AG04450 (cell line): ENCODE data around the gene ARL6IP6. TPM values are rescaled to one million over a fixed set of nuclear protein-coding genes. Genes with fewer than 3 reads are reported as not detected.

Experiments used
- CTCF ChIA-PET: fragments of 300-600, 350-600 bp; formaldehyde crosslinking; extraction: SDS; loops from one replicate; lab custom pipeline; 2022; ENCODE audit warnings: antibody characterized with exemption, inconsistent platforms; lab: Charles Lee
- POLR2A ChIA-PET: fragments of 350-600 bp; formaldehyde crosslinking; extraction: SDS; loops from one replicate; lab custom pipeline; 2021; ENCODE audit warnings: antibody characterized with exemption, inconsistent platforms; lab: Yijun Ruan, JAX
- DNase-seq: peaks from one replicate; pipeline ENCODE4 v3.0.0-alpha.2; 2011; ENCODE audit warnings: low read depth, low spot score
- H3K27ac ChIP-seq: one replicate; pipeline ENCODE4 v1.5.1; 2012; ENCODE audit warnings: low read depth, low read length, control low read depth
- H3K27me3 ChIP-seq: one replicate; pipeline ENCODE4 v1.6.0; 2012; ENCODE audit warnings: low read length; ENCODE audit not compliant: control insufficient read depth, insufficient read depth
- H3K4me3 ChIP-seq: 2 replicates; pipeline ENCODE4 v1.5.1; 2011; ENCODE audit warnings: mild to moderate bottlenecking, low read depth, low read length, control low read depth
- H3K9me3 ChIP-seq: 2 replicates; pipeline ENCODE4 v1.5.1; 2012; ENCODE audit warnings: low read length; ENCODE audit not compliant: control insufficient read depth, insufficient read depth
- CTCF ChIP-seq: IDR thresholded peaks from 2 replicates; pipeline ENCODE4 v1.5.1; 2011; ENCODE audit warnings: low read depth, low read length, control low read depth, inconsistent platforms
- polyA plus RNA-seq: library from polyadenylated mRNA; depleted of rRNA; stranded (reverse); fragments of >200 nt; gene quantifications from 2 replicates; pipeline ENCODE4 v1.2.3, GENCODE V29; 2011

The ARL6IP6 gene
- polyA plus RNA-seq, 1 experiment = 28.1 TPM

DNA sequence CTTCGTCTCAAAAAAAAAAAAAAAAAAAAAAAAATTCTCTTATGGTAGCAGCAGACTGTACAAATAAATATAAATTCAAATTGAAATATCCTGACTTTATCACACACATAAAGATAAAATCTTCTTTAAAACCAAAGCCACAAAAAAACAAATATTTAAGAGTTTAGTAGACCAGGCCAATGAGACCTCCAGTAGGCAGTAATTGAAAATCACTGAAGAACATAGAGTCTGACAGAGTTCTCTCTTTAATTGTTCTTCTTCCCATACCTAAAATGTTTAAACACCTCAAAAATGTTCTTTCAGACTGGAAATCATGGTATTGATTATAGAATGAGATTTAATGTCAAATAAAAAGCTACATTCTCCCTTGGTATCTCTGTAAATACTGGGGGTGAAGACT, 21.9 kb upstream of the ARL6IP6 start:
- Histone ChIP-seq H3K4me3 (no peak overlapping the region), H3K27me3 (no peaks in the 10 kb centered on the region), H3K27ac (no peak overlapping the region), H3K9me3 (peaks cover 6% of the 10 kb centered on the region; the same call in 1 of the 2 replicates)
- ChIA-PET CTCF (interaction anchor here (0.6 to 1.5 kb wide), 3 partner anchors 19 to 290 kb away, joined by 3 read pairs; no protein-coding TSS in a partner anchor), POLR2A (no interaction called here)
- TF ChIP-seq CTCF = no peak
- no peak for DNase-seq

- Histone ChIP-seq H3K4me3 (no peak overlapping the region), H3K27ac (no peak overlapping the region), H3K27me3 (no peaks in the 10 kb centered on the region), H3K9me3 (peaks cover 9% of the 10 kb centered on the region; the same call in 1 of the 2 replicates)
- ChIA-PET CTCF (no interaction called here), POLR2A (no interaction called here)
- no peak for TF ChIP-seq CTCF
- no peak for DNase-seq
Observed at GRCh38 chr2:152701198-152701597, 17.2 kb upstream of the ARL6IP6 start.

DNA sequence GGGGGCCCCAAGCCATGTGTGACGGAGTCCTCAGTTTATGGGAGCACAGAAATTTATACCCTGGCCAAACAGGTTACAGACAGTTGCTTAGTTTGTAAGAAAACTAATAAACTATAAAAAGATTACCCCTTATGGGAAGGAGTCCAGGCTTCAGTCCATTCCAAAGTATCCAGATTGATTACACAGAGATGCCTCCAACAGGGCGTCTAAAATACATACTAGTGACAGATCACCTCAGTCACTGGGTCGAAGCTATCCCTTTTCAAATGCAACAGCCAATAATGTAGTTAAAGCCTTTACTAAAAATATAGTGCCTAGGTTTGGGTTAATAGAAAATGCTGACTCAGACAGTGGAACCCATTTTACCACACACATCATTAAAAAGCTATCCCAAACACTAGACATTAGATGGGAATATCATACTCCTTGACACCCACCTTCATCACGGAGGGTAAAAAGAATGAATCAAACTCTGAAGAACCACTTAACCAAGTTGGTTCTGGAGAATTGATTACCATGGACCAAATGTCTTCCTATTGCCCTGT, 11.9 kb upstream of the ARL6IP6 start:
- no peak overlapping the region for H3K27ac ChIP-seq
- no peak for DNase-seq
- no peak for TF ChIP-seq CTCF
- no peaks in the 10 kb centered on the region for H3K27me3 ChIP-seq
- CTCF ChIA-PET = interaction anchor here (1.1 to 1.4 kb wide), 2 partner anchors 9 to 10 kb away, joined by 5 to 7 read pairs; no protein-coding TSS in a partner anchor
- H3K4me3 ChIP-seq = no peak overlapping the region
- POLR2A ChIA-PET = no interaction called here
- H3K9me3 ChIP-seq = peaks cover 3% of the 10 kb centered on the region; the same call in 1 of the 2 replicates

- no peak for DNase-seq
- CTCF ChIA-PET = no interaction called here
Observed at GRCh38 chr2:152708742-152709141, 9.7 kb upstream of the ARL6IP6 start.

More at GRCh38 chr2:152708742-152709141, 9.7 kb upstream of the ARL6IP6 start:
- no peaks in the 10 kb centered on the region for H3K27me3 ChIP-seq
- H3K4me3 ChIP-seq = no peak overlapping the region
- H3K27ac ChIP-seq = no peak overlapping the region
- no peak for TF ChIP-seq CTCF
- POLR2A ChIA-PET = interaction anchor here (1.3 kb wide), 1 partner anchor 8 kb away, joined by 4 read pairs; the partner anchor contains the start of gene PRPF40A
- no peaks in the 10 kb centered on the region for H3K9me3 ChIP-seq
